ENCODE results near the gene LGALS12.
"Not testable (repeated sequence)": the region's sequence is repeated elsewhere in the genome, so short reads cannot be mapped to it uniquely, and the experiment has no call there.

LGALS12 gene

GRCh38 chr11:63534076-63534475, 28.2 kb downstream of the LGALS12 start:
- no peak for DNase-seq

- DNase-seq: no peak
These were observed 29.1 kb downstream of the LGALS12 start for GRCh38 chr11:63534895-63535461.

DNA sequence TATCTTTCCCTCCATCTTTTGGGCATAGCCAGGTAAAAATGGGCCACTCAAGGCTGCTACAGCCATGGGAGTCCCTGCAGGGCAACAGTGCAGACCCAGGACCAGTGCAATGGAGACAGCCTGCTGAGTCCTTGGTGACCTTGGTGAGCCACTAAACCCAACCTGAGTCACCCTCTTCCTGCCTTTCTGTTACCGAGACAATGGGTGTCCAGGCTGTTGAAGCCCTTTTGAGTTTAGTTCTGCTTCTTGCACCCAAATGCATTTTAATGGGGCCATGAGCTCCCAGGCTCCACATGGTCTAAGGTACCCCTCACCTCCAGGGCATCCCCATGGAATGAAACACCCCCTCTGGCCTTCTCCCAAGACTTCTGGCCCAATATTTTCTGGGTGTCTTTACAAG, 29.9 kb downstream of the LGALS12 start:
- DNase-seq: peak; percentile 15

GRCh38 chr11:63536669-63537292, 30.9 kb downstream of the LGALS12 start, which contains the start of gene PLAAT4:
Gene PLAAT4, plus strand, starts transcription at chr11:63536808. Its CDS starts 61 bp downstream, at chr11:63536869.
- peak; percentile 60 for DNase-seq

DNA sequence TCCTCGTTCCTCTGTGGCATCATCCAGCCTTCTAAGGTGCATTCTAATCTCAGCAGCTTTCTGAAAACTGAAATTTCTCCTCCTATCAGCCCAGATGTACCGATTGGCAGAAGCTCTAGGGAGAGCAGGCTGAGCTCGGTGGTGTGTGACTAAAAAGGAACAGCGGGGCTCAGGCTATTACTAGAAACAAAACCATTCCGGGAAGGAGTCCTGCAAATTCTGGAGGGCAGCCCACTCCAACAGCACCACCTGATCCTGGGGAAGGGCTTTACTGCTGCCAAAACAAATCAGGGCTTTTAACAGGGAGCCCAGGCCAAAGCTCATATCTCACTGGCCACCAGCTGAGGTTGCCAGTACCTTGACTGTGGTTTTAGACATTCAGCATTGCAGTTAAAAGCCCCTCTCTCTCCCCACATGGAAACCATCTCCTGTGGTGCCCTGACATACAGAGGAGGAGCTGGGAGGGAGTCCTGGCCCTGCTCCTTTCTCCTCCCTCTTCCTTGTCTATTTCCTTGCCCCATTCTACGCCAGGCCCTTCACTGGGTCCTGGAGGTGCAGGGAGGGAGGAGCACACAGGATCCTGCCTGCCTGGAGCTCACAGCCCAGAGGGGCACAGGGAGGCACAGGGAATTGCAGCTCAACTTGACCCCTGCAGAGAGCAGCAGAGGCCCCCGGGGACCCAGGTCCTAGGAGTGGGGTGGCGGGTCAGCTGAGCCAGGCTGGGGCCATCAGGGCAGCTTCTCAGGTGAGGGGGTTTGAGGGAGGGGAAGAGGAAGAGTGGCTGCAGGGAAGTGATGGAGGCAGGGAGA, 31.6 kb downstream of the LGALS12 start:
- peak; percentile 31 for DNase-seq

- not testable (repeated sequence) for DNase-seq
These were observed 36.6 kb downstream of the LGALS12 start for GRCh38 chr11:63542506-63542905.

- no peak for DNase-seq
These were observed 37.8 kb downstream of the LGALS12 start for GRCh38 chr11:63543711-63544110.

DNA sequence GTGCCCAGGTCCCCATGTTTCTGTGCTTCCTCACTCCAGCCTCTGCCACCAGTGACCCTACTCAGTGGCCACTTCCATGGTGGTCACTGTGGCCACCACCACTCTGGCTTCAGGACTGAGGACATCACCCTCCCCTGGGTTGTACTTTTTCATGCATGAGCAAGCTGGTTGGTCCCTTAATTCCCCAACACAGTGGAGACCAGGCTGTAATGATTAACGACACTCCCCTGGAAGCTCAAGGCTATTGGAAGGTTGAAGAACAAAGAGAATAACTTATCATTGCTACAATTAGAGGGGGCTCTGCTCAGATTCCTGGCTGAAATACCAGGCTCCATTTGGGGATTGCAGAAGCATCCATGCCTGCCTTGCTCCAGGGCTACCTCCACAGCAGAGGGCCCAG, 41.2 kb downstream of the LGALS12 start:
- DNase-seq: no peak

DNA sequence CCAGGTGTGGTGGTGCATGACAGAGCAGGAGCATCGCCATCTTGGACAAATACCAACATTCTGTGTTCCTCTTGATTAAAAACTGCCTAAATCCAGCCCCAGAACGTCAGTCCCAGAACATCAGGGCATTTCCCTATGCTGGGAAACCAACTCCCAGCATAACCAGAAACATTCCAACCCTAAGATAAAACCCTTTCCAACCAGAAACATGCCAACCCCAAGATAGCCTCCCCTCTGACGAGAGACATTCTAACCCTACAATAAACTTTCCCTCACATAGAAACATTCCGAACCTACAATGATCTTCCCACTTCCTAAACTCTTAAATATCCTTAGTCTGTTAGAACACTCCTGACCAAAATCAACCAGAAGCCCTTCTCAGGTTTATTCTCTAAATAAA, 42.3 kb downstream of the LGALS12 start:
- no peak for DNase-seq

DNA sequence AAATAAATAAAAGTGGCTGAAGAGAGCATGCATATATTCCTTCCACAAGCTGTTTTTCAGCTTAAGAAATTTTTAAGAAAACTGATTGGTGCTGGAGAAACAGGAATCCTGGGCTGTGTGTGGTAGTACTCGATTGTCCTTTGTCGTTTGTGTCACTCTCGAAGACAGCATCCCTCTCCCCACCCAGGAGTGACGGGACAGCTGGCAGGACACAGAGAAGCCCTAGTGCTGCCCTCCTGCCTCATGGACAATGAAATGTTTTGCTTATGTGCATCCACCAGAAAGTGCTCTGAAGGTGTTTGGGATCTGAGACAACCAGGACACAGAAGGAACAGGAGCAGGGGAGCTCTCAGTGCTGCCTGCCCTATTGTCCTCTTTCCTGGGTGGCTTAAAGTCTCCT, 43.5 kb downstream of the LGALS12 start:
- DNase-seq: no peak

DNA sequence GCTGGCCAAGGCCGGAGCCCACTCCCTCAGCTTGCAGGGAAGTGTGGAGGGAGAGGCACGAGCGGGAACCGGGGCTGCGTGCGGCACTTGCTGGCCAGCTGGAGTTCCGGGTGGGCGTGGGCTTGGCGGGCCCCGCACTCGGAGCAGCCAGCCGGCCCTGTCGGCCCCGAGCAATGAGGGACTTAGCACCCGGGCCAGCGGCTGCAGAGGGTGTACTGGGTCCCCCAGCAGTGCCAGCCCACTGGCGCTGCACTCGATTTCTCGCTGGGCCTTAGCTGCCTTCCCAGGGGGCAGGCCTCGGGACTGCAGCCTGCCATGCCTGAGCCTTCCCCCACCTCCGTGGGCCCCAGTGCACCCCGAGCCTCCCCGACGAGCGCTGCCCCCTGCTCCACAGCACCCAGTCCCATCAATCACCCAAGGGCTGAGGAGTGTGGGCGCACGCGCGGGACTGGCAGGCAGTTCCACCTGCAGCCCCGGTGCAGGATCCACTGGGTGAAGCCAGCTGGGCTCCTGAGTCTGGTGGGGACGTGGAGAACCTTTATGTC, 44.3 kb downstream of the LGALS12 start:
- not testable (repeated sequence) for DNase-seq

- DNase-seq: no peak
These were observed 45.4 kb downstream of the LGALS12 start for GRCh38 chr11:63551091-63551888.

DNA sequence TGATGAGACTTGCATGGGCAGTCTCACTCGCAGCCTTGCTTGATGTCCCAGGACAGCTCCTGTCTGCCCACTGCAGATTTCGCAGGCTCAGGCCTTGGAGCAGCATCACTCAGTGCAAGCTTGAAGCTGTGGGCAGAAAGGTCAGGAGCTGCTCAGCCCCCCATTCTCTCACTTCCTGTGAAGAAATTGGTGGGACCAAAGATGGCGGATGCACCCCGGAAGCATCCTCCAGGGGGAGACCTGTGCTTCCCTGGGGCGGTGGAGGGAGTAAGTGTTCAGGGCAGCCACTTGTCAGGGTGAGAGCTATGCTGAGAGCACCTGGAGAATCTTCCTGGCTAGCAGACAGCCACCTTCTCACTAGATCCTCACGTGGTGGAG, 46.0 kb downstream of the LGALS12 start:
- no peak for DNase-seq

DNA sequence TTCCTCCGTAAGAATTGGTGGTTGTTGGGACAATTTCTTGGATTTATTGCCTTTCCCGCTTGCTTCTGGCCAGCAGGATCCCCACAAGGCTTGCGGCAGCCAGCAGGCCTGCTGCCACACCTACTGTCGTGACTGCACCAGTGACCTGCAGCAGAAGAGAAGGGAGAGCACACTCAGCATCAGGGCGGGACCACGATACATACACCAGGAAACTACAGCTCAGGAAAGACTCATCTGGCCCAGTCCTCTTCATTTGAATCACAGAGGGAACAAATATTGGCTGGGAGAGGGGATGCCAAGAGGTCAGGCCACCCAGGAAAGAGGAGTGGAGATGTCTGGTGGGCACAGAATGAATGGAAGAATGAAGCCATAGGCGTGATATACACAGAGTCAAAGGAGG, 47.0 kb downstream of the LGALS12 start:
- DNase-seq: no peak

- peak; percentile 37 for DNase-seq
These were observed 47.9 kb downstream of the LGALS12 start for GRCh38 chr11:63553759-63554158.

DNA sequence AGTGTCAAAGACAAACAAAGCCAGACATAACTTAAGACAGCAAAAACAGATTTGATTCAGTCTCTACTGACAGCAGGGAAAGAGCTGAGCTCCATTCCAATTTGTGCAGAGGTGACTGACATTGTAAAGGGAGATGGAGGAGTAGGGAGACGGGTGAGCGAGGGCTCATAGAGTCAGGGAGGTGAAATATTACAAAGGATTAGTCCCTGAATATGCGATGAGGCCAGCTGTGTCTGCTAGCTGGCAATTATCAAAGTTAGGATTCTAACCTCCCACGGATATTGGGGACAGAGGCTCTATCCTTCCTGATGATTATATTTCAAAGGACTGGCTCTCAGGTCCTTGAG, 49.0 kb downstream of the LGALS12 start:
- DNase-seq: no peak

GRCh38 chr11:63556404-63557013, 50.6 kb downstream of the LGALS12 start:
- DNase-seq: no peak

GRCh38 chr11:63557570-63557969, 51.7 kb downstream of the LGALS12 start:
- no peak for DNase-seq

DNA sequence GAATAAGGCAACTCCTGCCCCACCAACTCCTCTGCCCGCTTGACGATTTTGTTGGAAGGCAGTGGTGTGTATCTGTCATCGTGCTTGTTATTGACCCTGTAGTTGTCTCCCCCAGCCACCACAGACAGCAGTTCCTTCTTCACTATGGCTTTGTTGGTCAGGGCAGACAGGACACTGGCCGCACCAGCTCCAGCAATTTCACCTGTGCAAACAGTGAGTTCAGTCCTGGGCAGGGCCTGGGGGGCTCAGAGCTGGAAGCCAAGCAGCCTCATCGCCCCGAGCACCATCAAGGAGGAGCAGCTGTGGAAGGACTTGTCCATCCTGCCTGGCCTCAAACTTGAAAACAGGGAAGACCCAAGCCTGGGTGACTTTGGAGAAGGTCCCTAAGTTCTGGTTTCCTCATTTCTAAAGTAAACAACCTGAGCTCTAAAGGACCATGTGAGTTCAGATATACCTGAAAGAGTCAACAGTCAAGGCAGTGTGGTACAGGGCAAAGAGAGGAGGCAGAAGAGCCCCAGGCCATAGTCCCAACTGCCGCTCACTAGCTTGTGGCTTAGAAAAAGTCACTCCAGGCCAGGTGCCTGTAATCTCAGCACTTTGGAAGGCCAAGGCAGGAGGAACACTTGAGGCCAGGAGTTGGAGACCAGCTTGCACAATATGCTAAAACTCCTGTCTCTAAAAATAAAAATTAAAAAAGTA, 52.7 kb downstream of the LGALS12 start:
- no peak for DNase-seq

DNA sequence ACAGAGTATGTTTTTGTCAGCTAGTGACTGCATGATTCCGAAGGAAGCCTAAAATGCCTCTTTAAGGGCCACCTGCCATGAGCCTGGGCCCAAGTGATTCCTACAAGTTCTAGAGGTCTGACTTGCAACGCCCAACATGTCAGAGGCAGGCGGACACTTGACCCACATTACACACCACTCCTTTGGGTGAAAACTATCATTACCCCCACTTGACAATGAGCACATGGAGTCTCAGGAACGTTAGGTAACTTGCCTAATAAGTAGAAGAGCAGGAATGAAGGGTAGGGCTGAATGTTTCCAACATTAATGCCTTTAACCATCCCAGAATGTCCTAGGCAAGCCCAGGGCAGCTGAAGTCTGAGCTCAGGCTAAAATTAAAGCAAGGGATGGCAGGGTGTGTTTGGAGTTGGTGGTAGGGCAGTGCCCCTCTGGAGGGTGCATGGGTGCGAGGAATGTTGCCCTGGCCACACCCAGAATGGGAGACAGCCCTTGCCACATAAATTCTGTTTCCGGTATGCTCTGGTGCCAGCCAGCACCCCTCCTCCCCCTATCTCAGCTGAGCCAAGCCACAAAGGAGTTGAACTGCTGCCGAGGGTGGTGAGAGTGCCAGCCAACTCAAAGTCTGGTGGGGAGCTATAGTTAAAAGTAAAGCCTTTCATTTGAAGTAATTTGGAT, 54.8 kb downstream of the LGALS12 start:
- DNase-seq: no peak

Measured in EL (cell line).